Osteoblast (primary cell): Measurements from ENCODE around the gene MEGF8. TPM values are rescaled to one million over a fixed set of nuclear protein-coding genes. Genes with fewer than 3 reads are reported as not detected.

Experiments
- DNase-seq: peaks from one replicate; pipeline ENCODE4 v3.0.0; 2011; ENCODE audit warnings: low spot score, mixed read lengths; ENCODE audit not compliant: insufficient read length; ENCODE audit errors: missing footprints
- H2AFZ ChIP-seq: 2 replicates; pipeline ENCODE4 v1.6.0; 2011; ENCODE audit warnings: mild to moderate bottlenecking, low read length
- H3K27ac ChIP-seq: 2 replicates; pipeline ENCODE4 v1.5.1; 2011; ENCODE audit warnings: mild to moderate bottlenecking, low read depth, low read length, moderate library complexity
- H3K27me3 ChIP-seq: 2 replicates; pipeline ENCODE4 v1.6.0; 2012; ENCODE audit warnings: mild to moderate bottlenecking, control low read depth, inconsistent platforms, low read length, moderate library complexity; ENCODE audit not compliant: insufficient read depth
- H3K36me3 ChIP-seq: 2 replicates; pipeline ENCODE4 v1.5.1; 2011; ENCODE audit warnings: mild to moderate bottlenecking, low read length, control low read depth, moderate library complexity; ENCODE audit not compliant: insufficient read depth
- H3K4me1 ChIP-seq: 2 replicates; pipeline ENCODE4 v1.5.1; 2011; ENCODE audit warnings: mild to moderate bottlenecking, low read length, control low read depth, moderate library complexity; ENCODE audit not compliant: insufficient read depth
- H3K4me2 ChIP-seq: 2 replicates; pipeline ENCODE4 v1.6.0; 2011; ENCODE audit warnings: mild to moderate bottlenecking, low read length; ENCODE audit not compliant: insufficient read depth
- H3K4me3 ChIP-seq: fragments of 200-600 bp; sonication (generic); 3 replicates; pipeline ENCODE4 v1.5.1; 2012; ENCODE audit warnings: mild to moderate bottlenecking, low read length, inconsistent platforms; ENCODE audit not compliant: insufficient read depth
- H3K79me2 ChIP-seq: 2 replicates; pipeline ENCODE4 v1.6.0; 2012; ENCODE audit warnings: mild to moderate bottlenecking, low read length, control low read depth, inconsistent platforms; ENCODE audit not compliant: insufficient read depth
- H3K9me3 ChIP-seq: 2 replicates; pipeline ENCODE4 v1.5.1; 2011; ENCODE audit warnings: low read depth, low read length, control low read depth
- H4K20me1 ChIP-seq: 2 replicates; pipeline ENCODE4 v1.6.0; 2012; ENCODE audit warnings: mild to moderate bottlenecking, low read length, control low read depth; ENCODE audit not compliant: insufficient read depth
- total RNA-seq: library from RNA; depleted of rRNA; stranded (reverse); fragments of >200 nt; gene quantifications from 2 replicates; pipeline ENCODE4 v1.2.3, GENCODE V29; 2012
- TF ChIP-seq, protein P1 (sequence below): IDR thresholded peaks from 2 replicates; pipeline ENCODE4 v1.5.1; 2011; ENCODE audit warnings: mild to moderate bottlenecking, low read depth, low read length, moderate library complexity; ENCODE audit errors: extremely low read depth

MEGF8 gene
- total RNA-seq, 1 donor, result 30.0 TPM

- Histone ChIP-seq H3K4me3 (no peak overlapping the region), H3K9me3 (no peaks in the 10 kb centered on the region), H3K4me1 (no peaks in the 10 kb centered on the region), H3K4me2 (no peak overlapping the region), H3K27me3 (no peaks in the 10 kb centered on the region), H3K79me2 (no peaks in the 10 kb centered on the region), H4K20me1 (peaks cover 17% of the 10 kb centered on the region), H3K36me3 (peaks cover 43% of the 10 kb centered on the region), H2AFZ (no peak overlapping the region), H3K27ac (no peak overlapping the region)
- no peak for DNase-seq
- TF ChIP-seq, protein P1, sequence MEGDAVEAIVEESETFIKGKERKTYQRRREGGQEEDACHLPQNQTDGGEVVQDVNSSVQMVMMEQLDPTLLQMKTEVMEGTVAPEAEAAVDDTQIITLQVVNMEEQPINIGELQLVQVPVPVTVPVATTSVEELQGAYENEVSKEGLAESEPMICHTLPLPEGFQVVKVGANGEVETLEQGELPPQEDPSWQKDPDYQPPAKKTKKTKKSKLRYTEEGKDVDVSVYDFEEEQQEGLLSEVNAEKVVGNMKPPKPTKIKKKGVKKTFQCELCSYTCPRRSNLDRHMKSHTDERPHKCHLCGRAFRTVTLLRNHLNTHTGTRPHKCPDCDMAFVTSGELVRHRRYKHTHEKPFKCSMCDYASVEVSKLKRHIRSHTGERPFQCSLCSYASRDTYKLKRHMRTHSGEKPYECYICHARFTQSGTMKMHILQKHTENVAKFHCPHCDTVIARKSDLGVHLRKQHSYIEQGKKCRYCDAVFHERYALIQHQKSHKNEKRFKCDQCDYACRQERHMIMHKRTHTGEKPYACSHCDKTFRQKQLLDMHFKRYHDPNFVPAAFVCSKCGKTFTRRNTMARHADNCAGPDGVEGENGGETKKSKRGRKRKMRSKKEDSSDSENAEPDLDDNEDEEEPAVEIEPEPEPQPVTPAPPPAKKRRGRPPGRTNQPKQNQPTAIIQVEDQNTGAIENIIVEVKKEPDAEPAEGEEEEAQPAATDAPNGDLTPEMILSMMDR, result no peak
Observed at GRCh38 chr19:42295342-42295741, 30.1 kb upstream of the MEGF8 start.

DNA sequence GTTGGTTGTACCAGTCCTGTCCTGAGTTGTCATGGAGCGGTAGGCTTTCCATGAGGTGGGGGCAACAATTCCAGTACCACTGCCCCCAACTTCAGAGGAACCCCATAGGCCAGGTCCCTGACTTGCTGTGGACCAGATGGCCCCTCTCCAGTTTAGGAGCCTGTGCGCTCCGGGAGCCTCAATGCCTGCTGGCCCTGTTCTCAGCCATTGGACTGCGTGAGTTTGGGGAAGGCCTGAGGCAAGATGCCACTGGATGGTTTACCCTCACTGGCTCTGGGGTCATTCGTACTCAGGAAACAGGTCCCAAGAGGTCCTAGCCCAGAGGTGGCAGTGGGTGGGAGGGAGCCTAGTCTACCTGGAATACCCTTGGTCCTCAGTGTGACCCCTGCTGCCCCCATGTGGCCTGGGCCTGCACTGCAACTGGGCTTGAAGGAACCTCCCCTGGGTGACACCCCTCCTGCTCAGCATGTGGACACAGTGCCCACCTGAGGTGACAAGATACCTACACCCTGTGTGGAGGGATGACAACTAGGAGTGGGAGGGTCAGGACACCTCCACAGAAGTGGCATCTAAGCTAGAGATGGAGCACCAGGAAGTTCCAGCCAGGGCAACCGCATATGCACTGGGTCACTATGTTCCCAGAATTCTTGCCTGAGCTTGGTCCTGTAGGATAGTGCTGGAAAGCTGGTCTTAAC, 29.5 kb upstream of the MEGF8 start:
- TF ChIP-seq, protein P1, result peak; percentile 89
- H3K4me2 ChIP-seq, result no peak overlapping the region
- no peaks in the 10 kb centered on the region for H3K27me3 ChIP-seq
- no peaks in the 10 kb centered on the region for H3K4me1 ChIP-seq
- H4K20me1 ChIP-seq, result peaks cover 15% of the 10 kb centered on the region
- DNase-seq, result peak; percentile 97
- no peak overlapping the region for H2AFZ ChIP-seq
- H3K4me3 ChIP-seq, result no peak overlapping the region
- no peak overlapping the region for H3K27ac ChIP-seq
- H3K79me2 ChIP-seq, result no peaks in the 10 kb centered on the region
- peaks cover 38% of the 10 kb centered on the region for H3K36me3 ChIP-seq
- no peaks in the 10 kb centered on the region for H3K9me3 ChIP-seq

DNA sequence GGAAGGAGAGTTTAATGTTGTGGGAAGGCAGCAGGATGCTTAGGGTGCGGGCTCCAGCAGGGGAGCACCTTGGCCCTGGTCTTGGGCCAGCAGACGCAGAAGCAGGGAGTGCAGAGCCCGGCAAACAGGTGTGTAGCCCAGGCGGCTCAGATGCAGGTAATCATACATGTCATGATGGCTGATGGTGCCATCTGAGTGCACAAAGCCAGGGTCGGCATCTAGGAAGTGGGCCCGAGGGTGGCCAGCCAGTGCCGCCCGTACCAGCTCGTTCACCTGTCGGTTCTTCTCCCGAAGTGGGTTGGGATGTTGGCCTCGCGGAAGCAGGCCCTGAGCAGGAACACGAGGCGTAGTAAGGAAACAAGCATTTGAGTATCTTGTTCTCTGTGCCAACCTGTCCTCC, 28.4 kb upstream of the MEGF8 start:
- Histone ChIP-seq H3K27me3 (no peaks in the 10 kb centered on the region), H2AFZ (no peak overlapping the region), H3K4me2 (no peak overlapping the region), H3K9me3 (no peaks in the 10 kb centered on the region), H3K27ac (no peak overlapping the region), H4K20me1 (peaks cover 10% of the 10 kb centered on the region), H3K4me3 (no peak overlapping the region), H3K36me3 (peaks cover 30% of the 10 kb centered on the region), H3K79me2 (no peaks in the 10 kb centered on the region), H3K4me1 (peaks cover 2% of the 10 kb centered on the region)
- DNase-seq, result no peak
- TF ChIP-seq, protein P1, result no peak

DNA sequence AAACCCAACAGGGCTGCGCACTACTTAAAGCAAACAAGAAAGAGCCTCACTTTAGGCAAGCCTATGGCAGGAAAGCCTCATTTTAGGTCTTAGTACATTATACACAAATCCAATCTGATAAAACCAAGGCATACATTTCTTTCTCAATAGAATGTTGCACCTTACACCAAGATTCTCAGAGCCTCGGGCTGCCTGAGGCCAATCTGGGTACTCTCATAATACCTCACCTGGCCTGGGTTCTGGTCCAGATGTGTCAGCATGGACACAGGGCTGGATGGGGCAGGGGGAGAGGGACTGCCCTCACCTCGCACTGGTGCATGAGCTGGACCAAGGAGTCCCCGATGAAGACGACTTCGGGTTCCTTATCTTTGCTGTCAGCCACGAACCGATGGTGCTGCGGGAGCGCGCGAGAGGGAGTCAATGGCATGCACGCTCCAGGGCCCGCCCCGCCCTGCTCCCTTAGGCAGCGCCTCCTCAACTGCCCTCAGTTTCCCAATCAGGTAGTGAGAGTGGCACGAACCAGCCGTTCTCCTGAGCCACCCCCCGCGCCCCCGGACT, 23.7 kb upstream of the MEGF8 start, which contains the start of gene PRR19:
Gene PRR19, plus strand, starts transcription at position 487 of the 558 bp plus-strand sequence. CDS start 7,453 bp downstream, outside the sequence.
- Histone ChIP-seq H3K9me3 (no peaks in the 10 kb centered on the region), H3K79me2 (no peaks in the 10 kb centered on the region), H3K4me1 (peaks cover 9% of the 10 kb centered on the region), H4K20me1 (no peaks in the 10 kb centered on the region), H3K4me2 (peak within 1 kb of the TSS; percentile 93), H3K4me3 (peak within 1 kb of the TSS; percentile 81), H3K27ac (no peak within 1 kb of the TSS), H3K36me3 (no peaks in the 10 kb centered on the region), H2AFZ (peak within 1 kb of the TSS; percentile 94), H3K27me3 (no peaks in the 10 kb centered on the region)
- peak; percentile 89 for DNase-seq
- TF ChIP-seq, protein P1, result no peak
